CD4-positive, alpha-beta memory T cell (primary cell): ENCODE data around the gene NTNG2. TPM values are rescaled to one million over a fixed set of nuclear protein-coding genes. Genes with fewer than 3 reads are reported as not detected.

Source experiments
- CTCF ChIA-PET: fragments of 350-600 bp; sonication (Branson Sonifier 250); formaldehyde crosslinking; loops from one replicate; lab custom pipeline; 2021; ENCODE audit warnings: inconsistent platforms; ENCODE audit not compliant: partially characterized antibody; lab: Charles Lee
- POLR2A ChIA-PET: fragments of 350-600 bp; sonication (Branson Sonifier 250); formaldehyde crosslinking; loops from one replicate; lab custom pipeline; 2021; ENCODE audit not compliant: partially characterized antibody; lab: Charles Lee
- DNase-seq, 5 donors: peaks; one replicate each; pipeline versions ENCODE4 v3.0.0 to v3.0.0-alpha.2; 2020 to 2022; ENCODE audit warnings: mixed read lengths in 1 of 5
- H3K27ac ChIP-seq: one replicate; pipeline ENCODE4 v1.7.0; 2013; ENCODE audit warnings: low read depth, low read length
- H3K27me3 ChIP-seq: 2 replicates; pipeline ENCODE4 v1.7.0; 2013; ENCODE audit warnings: mild to moderate bottlenecking, low read length, moderate library complexity; ENCODE audit not compliant: insufficient read depth
- H3K36me3 ChIP-seq: 2 replicates; pipeline ENCODE4 v1.7.0; 2013; ENCODE audit warnings: mild to moderate bottlenecking, low read length, moderate library complexity; ENCODE audit not compliant: insufficient read depth
- H3K4me1 ChIP-seq: 2 replicates; pipeline ENCODE4 v1.7.0; 2013; ENCODE audit warnings: mild to moderate bottlenecking, low read length, moderate library complexity; ENCODE audit not compliant: insufficient read depth
- H3K4me3 ChIP-seq, 2 donors: one replicate each; pipeline ENCODE4 v1.7.0; 2013; ENCODE audit warnings: low read length in 2 of 2, mild to moderate bottlenecking in 1 of 2
- H3K9me3 ChIP-seq, 2 donors: one replicate each; pipeline ENCODE4 v1.7.0; 2013; ENCODE audit warnings: low read length in 2 of 2, control low read depth in 1 of 2; ENCODE audit not compliant: control insufficient read depth in 1 of 2
- H3K27ac Mint-ChIP-seq, 7 donors: one replicate each; pipeline ENCODE4 v1.8.0; 2020 to 2021; ENCODE audit warnings: mixed read lengths in 7 of 7, mild to moderate bottlenecking in 6 of 7, inconsistent platforms in 3 of 7, moderate library complexity in 3 of 7
- H3K27me3 Mint-ChIP-seq, 2 donors: one replicate each; pipeline ENCODE4 v1.8.0; 2020 to 2021; ENCODE audit warnings: mixed read lengths in 2 of 2
- H3K36me3 Mint-ChIP-seq, 2 donors: one replicate each; pipeline ENCODE4 v1.8.0; 2020 to 2021; ENCODE audit warnings: mixed read lengths in 2 of 2, inconsistent platforms in 1 of 2, mild to moderate bottlenecking in 1 of 2
- H3K4me1 Mint-ChIP-seq, 4 donors: one replicate each; pipeline ENCODE4 v1.8.0; 2020 to 2021; ENCODE audit warnings: mixed read lengths in 4 of 4, mild to moderate bottlenecking in 1 of 4
- H3K4me3 Mint-ChIP-seq, 8 donors: one replicate each; pipeline ENCODE4 v1.8.0; 2020 to 2021; ENCODE audit warnings: mixed read lengths in 8 of 8, mild to moderate bottlenecking in 7 of 8, moderate library complexity in 6 of 8, inconsistent platforms in 3 of 8
- H3K9me3 Mint-ChIP-seq, 8 donors: one replicate each; pipeline ENCODE4 v1.8.0; 2020 to 2021; ENCODE audit warnings: mixed read lengths in 8 of 8, mild to moderate bottlenecking in 5 of 8, inconsistent platforms in 3 of 8, moderate library complexity in 1 of 8
- intact Hi-C: fragments of 100-400 bp; cut with micrococcal nuclease; formaldehyde crosslinking; loops from one replicate; pipeline ENCODE4 v1.15.1; 2023
- polyA plus RNA-seq, 2 donors: library from polyadenylated mRNA; unstranded; fragments of 300-500 nt; fragmentation: Illumina TruSeq; gene quantifications; one replicate each; pipeline ENCODE4 v1.2.3, GENCODE V29; 2021
- total RNA-seq, 2 experiments: library from RNA; stranded (reverse); gene quantifications; one replicate each; pipeline ENCODE4 v1.2.3, GENCODE V29; 2021

The NTNG2 gene
- total and polyA plus RNA-seq, 4 experiments from 2014 or later = 1.0 to 8.8 (median 3.6) TPM

DNA sequence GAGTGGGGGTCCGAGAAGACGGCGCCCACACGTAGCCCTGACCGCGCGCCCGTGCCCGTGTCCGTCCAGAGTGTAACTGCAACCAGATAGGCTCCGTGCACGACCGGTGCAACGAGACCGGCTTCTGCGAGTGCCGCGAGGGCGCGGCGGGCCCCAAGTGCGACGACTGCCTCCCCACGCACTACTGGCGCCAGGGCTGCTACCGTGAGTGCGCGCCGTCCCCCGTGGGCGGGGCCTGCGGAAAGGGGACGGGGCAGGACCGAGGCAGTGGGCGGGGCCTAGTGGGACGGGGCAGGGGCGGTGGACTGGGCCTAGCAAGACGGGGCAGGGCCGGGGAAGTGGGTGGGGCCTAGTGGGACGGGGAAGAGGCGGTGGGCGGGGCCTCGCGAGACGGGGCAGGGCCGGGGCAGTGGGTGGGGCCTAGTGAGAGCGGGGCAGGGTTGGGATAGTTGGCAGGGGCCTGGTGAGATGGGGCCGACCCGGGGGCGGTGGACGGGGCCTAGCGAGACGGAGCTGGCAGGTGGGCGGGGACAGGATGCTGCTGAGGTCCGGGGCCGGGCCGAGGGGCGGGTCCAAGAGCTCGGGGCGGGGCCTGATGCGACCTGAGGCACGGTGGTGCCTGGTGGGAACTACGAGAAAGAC is 79.1 kb downstream of the NTNG2 start:
- Histone ChIP-seq H3K4me1 (peaks cover 22% of the 10 kb centered on the region), H3K27me3 (no peaks in the 10 kb centered on the region), H3K27ac (peak overlapping the region; percentile 42), H3K9me3 (no peaks in the 10 kb centered on the region), H3K36me3 (no peaks in the 10 kb centered on the region), H3K4me3 (peak overlapping the region; percentile 23 to 85)
- CTCF ChIA-PET = interaction anchor here (1.0 to 9.9 kb wide), 7 partner anchors 13 to 492 kb away, joined by 3 to 124 read pairs (median 5); no protein-coding TSS in a partner anchor
- intact Hi-C loops = loop anchor here (1.0 to 5.0 kb wide), 4 partner anchors 18 to 1549 kb away; partner anchors contain the start of genes EXOSC2 and MED27
- Mint-ChIP-seq H3K4me1 (peaks cover 7 to 27% (median 16%) of the 10 kb centered on the region in 4 donors), H3K4me3 (peak overlapping the region; percentile 90 to 99 (median 98)), H3K27me3 (peaks cover 3% of the 10 kb centered on the region in 2 donors), H3K27ac (peak overlapping the region; percentile 78 to 97 (median 94)), H3K36me3 (peaks cover 0 to 6% of the 10 kb centered on the region in 2 donors), H3K9me3 (peaks cover 0 to 2% (median 0%) of the 10 kb centered on the region in 8 donors)
- POLR2A ChIA-PET = interaction anchor here (0.6 to 1.8 kb wide), 11 partner anchors 10 to 1115 kb away, joined by 3 to 15 read pairs (median 4); partner anchors contain the start of genes NTNG2, NUP214 and SETX
- peak; percentile 99 to 100 (median 99) for DNase-seq

DNA sequence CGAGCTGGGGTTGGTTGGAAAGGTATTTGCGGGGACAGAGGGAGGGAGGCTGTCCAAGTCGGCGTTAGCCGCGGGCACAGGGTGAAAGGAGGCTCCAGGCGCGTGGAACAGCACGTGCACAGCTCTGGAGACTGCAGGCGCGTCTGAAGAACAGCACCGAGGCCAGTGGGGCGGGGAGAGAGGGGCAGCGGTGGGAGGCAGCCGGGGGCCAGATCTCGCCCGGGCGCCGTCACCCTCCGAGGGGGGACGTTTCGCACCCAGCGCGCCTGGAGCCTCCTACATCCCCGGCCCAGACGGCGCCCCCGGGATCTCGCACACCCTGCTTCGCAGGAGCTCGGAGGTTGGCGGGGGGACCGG is 79.6 kb downstream of the NTNG2 start:
- Mint-ChIP-seq H3K4me3 (peak overlapping the region; percentile 90 to 99 (median 98)), H3K27me3 (peaks cover 3% of the 10 kb centered on the region in 2 donors), H3K36me3 (peaks cover 0 to 6% of the 10 kb centered on the region in 2 donors), H3K4me1 (peaks cover 5 to 23% (median 13%) of the 10 kb centered on the region in 4 donors), H3K9me3 (peaks cover 0 to 2% (median 0%) of the 10 kb centered on the region in 8 donors), H3K27ac (peak overlapping the region; percentile 78 to 97 (median 94))
- Histone ChIP-seq H3K36me3 (no peaks in the 10 kb centered on the region), H3K27me3 (no peaks in the 10 kb centered on the region), H3K27ac (peak overlapping the region; percentile 42), H3K4me3 (peak overlapping the region; percentile 23 to 85), H3K9me3 (no peaks in the 10 kb centered on the region), H3K4me1 (peaks cover 18% of the 10 kb centered on the region)
- POLR2A ChIA-PET = interaction anchor here (0.6 to 1.8 kb wide), 9 partner anchors 10 to 1116 kb away, joined by 3 to 15 read pairs (median 4); partner anchors contain the start of genes NUP214 and SETX
- DNase-seq = no peak
- CTCF ChIA-PET = interaction anchor here (1.0 to 9.9 kb wide), 6 partner anchors 12 to 492 kb away, joined by 3 to 124 read pairs (median 5); no protein-coding TSS in a partner anchor
- intact Hi-C loops = loop anchor here (1.0 to 5.0 kb wide), 4 partner anchors 18 to 1549 kb away; partner anchors contain the start of genes EXOSC2 and MED27

DNA sequence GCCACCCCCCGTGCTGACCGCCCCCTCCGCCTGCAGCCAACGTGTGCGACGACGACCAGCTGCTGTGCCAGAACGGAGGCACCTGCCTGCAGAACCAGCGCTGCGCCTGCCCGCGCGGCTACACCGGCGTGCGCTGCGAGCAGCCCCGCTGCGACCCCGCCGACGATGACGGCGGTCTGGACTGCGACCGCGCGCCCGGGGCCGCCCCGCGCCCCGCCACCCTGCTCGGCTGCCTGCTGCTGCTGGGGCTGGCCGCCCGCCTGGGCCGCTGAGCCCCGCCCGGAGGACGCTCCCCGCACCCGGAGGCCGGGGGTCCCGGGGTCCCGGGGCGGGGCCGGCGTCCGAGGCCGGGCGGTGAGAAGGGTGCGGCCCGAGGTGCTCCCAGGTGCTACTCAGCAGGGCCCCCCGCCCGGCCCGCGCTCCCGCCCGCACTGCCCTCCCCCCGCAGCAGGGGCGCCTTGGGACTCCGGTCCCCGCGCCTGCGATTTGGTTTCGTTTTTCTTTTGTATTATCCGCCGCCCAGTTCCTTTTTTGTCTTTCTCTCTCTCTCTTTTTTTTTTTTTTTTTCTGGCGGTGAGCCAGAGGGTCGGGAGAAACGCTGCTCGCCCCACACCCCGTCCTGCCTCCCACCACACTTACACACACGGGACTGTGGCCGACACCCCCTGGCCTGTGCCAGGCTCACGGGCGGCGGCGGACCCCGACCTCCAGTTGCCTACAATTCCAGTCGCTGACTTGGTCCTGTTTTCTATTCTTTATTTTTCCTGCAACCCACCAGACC is 80.2 kb downstream of the NTNG2 start:
- H3K4me3 Mint-ChIP-seq = peak overlapping the region; percentile 84 to 98 (median 92)
- intact Hi-C loops = loop anchor here (1.0 to 5.0 kb wide), 4 partner anchors 17 to 1550 kb away; partner anchors contain the start of genes EXOSC2 and MED27
- peaks cover 0 to 2% (median 0%) of the 10 kb centered on the region in 8 donors for H3K9me3 Mint-ChIP-seq
- peaks cover 0 to 6% of the 10 kb centered on the region in 2 donors for H3K36me3 Mint-ChIP-seq
- Histone ChIP-seq H3K27ac (peak overlapping the region; percentile 49), H3K4me1 (peaks cover 15% of the 10 kb centered on the region), H3K27me3 (no peaks in the 10 kb centered on the region), H3K4me3 (peak overlapping the region; percentile 47 to 85), H3K36me3 (no peaks in the 10 kb centered on the region), H3K9me3 (no peaks in the 10 kb centered on the region)
- H3K27me3 Mint-ChIP-seq = peaks cover 3 to 6% of the 10 kb centered on the region in 2 donors
- peak; percentile 50 to 75 (median 55) for DNase-seq
- peak overlapping the region; percentile 85 to 92 (median 89) for H3K27ac Mint-ChIP-seq
- POLR2A ChIA-PET = interaction anchor here (0.6 to 1.6 kb wide), 7 partner anchors 9 to 890 kb away, joined by 3 to 15 read pairs (median 4); partner anchors contain the start of gene SETX
- CTCF ChIA-PET = interaction anchor here (1.0 to 9.9 kb wide), 6 partner anchors 12 to 493 kb away, joined by 3 to 124 read pairs (median 5); no protein-coding TSS in a partner anchor
- H3K4me1 Mint-ChIP-seq = peaks cover 5 to 20% (median 10%) of the 10 kb centered on the region in 4 donors

DNA sequence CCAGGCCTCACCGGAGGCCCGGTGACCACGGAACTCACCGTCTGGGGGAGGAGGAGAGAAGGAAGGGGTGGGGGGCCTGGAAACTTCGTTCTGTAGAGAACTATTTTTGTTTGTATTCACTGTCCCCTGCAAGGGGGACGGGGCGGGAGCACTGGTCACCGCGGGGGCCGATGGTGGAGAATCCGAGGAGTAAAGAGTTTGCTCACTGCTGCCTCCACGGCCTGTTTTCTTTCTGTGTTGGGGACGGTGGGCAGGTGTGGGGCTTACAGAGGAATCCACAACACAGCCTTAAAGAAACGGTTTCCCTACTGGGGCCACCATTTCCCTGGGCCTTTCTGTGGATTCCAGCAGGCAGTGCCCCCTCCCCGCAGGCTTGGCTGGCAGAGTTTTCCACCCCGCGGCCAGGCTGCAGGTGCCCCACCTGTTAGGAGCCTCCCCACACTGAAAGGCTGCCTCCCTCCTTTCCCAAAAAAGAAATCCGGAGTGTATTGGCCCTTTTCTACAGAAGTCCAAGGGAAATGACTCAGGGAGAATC is 80.8 kb downstream of the NTNG2 start:
- Histone ChIP-seq H3K4me3 (peak overlapping the region; percentile 47 to 74), H3K27ac (peak overlapping the region; percentile 49), H3K27me3 (no peaks in the 10 kb centered on the region), H3K36me3 (no peaks in the 10 kb centered on the region), H3K4me1 (peaks cover 15% of the 10 kb centered on the region), H3K9me3 (no peaks in the 10 kb centered on the region)
- H3K4me3 Mint-ChIP-seq = peak overlapping the region; percentile 84 to 96 (median 92)
- DNase-seq = peak in 1 of 5 donors; percentile 12
- H3K36me3 Mint-ChIP-seq = peaks cover 0 to 6% of the 10 kb centered on the region in 2 donors
- CTCF ChIA-PET = interaction anchor here (1.0 to 1.5 kb wide), 2 partner anchors 13 to 17 kb away, joined by 4 to 5 read pairs; no protein-coding TSS in a partner anchor
- peaks cover 3 to 6% of the 10 kb centered on the region in 2 donors for H3K27me3 Mint-ChIP-seq
- peaks cover 5 to 20% (median 10%) of the 10 kb centered on the region in 4 donors for H3K4me1 Mint-ChIP-seq
- peak overlapping the region; percentile 85 to 92 (median 89) for H3K27ac Mint-ChIP-seq
- POLR2A ChIA-PET = no interaction called here
- intact Hi-C loops = loop anchor here (5.0 kb wide), 2 partner anchors 115 to 1550 kb away; partner anchors contain the start of gene EXOSC2
- peaks cover 0 to 2% (median 0%) of the 10 kb centered on the region in 8 donors for H3K9me3 Mint-ChIP-seq

DNA sequence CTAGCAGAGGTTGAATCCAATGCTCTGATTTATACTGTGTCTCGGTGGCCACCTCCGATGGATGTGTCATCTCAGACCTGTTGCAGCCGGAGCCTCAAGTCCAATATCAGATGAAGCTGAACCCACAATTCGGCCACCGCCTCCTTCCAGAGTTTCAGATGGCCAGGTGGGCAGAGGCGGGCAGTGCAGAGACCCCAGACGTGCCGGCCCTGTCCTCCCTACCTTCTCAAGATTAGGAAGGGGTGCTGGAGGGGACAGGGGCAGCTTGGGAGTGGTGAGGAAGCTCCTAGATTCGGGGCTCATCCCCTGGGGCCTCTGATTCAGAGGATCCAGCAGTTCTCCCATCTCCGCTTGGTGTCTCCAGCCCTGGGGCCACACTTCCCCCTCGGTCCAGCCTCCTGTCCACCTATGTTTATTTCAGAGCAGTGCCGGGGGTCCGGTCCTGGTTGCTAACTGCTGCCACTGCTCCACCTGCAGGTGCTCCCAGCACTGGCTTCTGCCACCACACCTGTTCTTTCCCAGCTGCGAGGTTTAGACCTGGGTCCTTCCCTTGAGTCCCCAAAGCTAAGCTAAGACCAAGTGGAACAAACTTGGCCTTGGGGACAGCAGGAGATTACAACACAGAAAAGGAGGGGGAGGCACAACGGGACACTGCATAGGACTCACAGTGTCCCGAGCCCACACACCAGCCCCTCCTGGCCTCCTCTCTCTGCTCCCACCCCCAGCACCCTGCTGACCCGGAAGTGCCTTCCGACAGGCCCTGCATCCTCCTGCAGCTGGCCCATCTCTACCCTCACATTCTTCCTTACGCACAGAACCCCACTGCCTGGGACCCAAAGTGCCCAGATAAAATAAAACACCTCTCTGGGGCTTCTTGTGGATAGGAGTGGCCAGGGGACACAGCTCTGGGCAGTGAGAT is 81.6 kb downstream of the NTNG2 start:
- Histone ChIP-seq H3K9me3 (no peaks in the 10 kb centered on the region), H3K27ac (no peak overlapping the region), H3K36me3 (no peaks in the 10 kb centered on the region), H3K4me1 (peaks cover 15% of the 10 kb centered on the region), H3K4me3 (no peak overlapping the region), H3K27me3 (no peaks in the 10 kb centered on the region)
- ChIA-PET CTCF (interaction anchor here (1.0 to 1.5 kb wide), 3 partner anchors 10 to 16 kb away, joined by 3 to 5 read pairs (median 4); no protein-coding TSS in a partner anchor), POLR2A (no interaction called here)
- Mint-ChIP-seq H3K36me3 (peaks cover 0 to 6% of the 10 kb centered on the region in 2 donors), H3K27me3 (peaks cover 3 to 6% of the 10 kb centered on the region in 2 donors), H3K4me1 (peaks cover 5 to 20% (median 10%) of the 10 kb centered on the region in 4 donors), H3K27ac (peak overlapping the region in 3 of 7 donors; percentile 41 to 87 (median 68)), H3K9me3 (peaks cover 0 to 2% (median 0%) of the 10 kb centered on the region in 8 donors), H3K4me3 (peak overlapping the region; percentile 59 to 95 (median 92))
- intact Hi-C loops = loop anchor here (5.0 kb wide), 2 partner anchors 114 to 1551 kb away; partner anchors contain the start of gene EXOSC2
- no peak for DNase-seq
